GM19023 (cell line): ENCODE measurements around the gene NTHL1.
"Not testable (repeated sequence)": the region's sequence is repeated elsewhere in the genome, so short reads cannot be mapped to it uniquely, and the experiment has no call there.

Experiments used
- ATAC-seq: cut with Tn5 transposase; IDR thresholded peaks from one replicate; pipeline ENCODE4 v1.9.1; 2021; ENCODE audit warnings: mild to moderate bottlenecking, moderate library complexity; ENCODE audit not compliant: unreplicated experiment

NTHL1 gene

DNA sequence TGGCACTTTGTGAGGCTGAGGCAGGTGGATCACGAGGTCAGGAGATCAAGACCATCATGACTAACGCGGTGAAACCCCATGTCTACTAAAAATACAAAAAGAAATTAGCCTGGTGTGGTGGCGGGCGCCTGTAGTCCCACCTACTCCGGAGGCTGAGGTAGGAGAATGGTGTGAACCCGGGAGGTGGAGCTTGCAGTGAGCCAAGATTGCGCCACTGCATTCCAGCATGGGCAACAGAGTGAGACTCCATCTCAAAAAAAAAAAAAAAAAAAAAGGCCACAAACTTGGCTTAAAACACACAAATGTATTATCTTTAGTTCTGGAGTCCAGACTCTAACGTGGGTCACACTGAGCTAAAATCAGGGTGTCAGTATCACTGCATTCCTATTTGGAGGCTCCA is 35.9 kb downstream of the NTHL1 start:
- not testable (repeated sequence) for ATAC-seq

- peak; percentile 91 for ATAC-seq
These were observed 37.7 kb downstream of the NTHL1 start, which contains the start of gene ZNF598 for GRCh38 chr16:2009791-2010510. TSS of gene ZNF598 (minus strand) at chr16:2009821.

DNA sequence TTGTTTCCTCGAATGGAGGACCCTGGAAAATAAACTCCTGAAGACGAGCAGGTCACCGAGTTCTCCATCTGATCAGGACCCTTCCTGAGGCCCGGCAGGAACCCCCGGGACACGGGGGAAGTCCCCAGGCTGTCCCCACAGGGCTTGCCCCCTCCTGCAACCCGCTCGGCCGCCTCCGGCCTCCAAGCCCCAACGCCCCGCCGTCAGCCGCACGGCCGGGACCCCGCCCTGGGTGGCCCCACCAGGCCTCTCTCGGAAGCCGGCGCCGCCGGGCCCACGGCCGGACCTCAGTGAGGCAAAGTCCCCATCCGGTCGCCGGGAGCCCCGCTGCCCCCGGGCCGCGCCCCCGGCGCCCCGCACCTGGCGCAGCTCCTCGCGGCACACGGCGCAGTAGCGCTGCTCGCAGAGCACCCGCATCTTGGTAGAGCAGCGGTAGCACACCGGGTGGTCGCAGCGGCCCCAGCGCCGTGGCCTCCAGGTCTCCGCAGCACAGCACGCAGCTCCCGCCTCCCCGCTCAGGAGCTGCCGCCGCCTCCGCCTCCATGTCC is 38.4 kb downstream of the NTHL1 start:
- peak; percentile 31 for ATAC-seq

- peak; percentile 2 for ATAC-seq
These were observed 38.9 kb downstream of the NTHL1 start for GRCh38 chr16:2008631-2009163.

- no peak for ATAC-seq
These were observed 39.6 kb downstream of the NTHL1 start for GRCh38 chr16:2008009-2008526.

- ATAC-seq = no peak
These were observed 40.4 kb downstream of the NTHL1 start for GRCh38 chr16:2007081-2007836.

- ATAC-seq = no peak
These were observed 41.3 kb downstream of the NTHL1 start for GRCh38 chr16:2006317-2006716.

GRCh38 chr16:2005646-2006045 is 42.0 kb downstream of the NTHL1 start:
- ATAC-seq = no peak

GRCh38 chr16:2004795-2005517 is 42.7 kb downstream of the NTHL1 start:
- ATAC-seq = no peak

DNA sequence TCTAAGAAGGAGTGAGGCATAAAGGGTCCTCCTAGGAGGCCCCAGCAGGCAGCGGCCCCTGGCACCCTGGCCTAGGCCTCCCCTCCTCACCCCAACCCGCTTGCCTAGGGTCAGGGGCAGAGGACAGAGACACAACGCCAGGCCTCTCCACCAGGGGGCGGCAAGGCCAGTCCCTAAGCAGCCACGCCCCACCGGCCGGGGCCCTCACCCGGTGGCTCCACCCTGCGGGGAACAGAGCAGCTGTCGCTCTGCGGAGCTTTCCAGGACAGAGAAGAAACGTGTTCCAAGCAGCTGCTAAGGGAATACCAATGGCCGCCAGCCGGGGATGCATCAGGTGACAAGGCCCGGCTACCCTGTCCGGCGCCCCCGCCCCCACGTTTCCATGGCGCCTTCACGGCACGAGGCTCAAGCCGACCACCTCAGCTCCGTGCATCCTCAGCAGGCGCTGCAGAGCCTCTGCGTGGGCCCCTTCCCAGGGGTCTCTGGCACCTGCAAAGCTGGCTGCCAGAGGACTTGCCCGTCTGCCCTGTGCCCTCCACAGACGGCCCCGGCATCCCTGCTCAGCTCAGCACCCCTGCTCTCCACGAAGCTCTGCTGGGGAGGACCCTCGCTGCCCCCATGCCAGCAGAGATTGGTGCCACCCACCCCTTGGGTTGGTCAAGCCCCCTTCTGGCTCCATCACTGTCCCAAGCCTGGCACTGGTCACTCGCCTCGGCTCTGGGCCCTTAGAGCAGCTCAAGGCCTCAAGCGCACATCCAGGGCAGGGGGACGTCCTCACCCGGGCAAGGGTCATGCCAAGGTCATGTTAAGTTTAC is 43.6 kb downstream of the NTHL1 start:
- peak; percentile 60 for ATAC-seq

- no peak for ATAC-seq
These were observed 44.3 kb downstream of the NTHL1 start for GRCh38 chr16:2003231-2003826.

DNA sequence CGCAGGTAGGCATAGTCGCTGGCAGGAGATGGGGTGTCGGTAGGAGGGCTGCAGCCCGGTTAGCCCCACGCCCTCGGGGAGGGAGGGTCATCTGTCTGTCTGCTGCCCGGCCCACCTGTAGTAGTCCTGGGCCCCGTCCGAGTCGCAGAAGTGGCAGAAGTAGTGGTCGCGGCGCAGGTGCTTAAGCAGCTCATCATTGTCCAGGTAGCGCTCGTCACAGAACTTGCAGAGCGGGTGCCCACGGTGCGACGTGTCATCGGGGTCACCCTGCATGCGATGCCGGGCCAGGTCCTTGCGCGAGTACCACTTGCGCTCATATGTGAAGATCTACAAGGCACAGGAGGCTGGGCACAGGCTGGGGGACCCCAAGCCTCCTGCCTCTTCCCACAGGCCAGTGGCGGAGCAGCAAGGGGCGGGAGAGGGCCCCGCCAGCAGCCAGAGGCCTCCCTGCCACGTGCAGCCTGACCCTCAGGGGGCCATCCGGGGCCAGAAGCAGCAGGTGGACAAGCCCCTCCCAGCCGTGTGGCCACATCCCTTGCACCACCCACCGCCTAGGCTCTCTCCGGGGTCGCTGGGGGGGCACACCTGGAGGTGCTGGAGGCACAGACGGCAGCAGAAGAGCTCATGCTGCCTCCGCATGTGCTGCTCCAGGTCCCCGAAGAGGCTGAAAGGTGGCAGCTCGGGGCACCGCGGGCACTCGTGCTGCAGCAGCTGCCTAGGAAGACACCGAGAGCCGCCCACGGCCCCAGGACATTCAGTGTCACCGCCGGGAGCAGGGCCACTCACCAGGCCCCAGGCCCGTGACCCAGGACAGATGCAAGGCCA is 45.0 kb downstream of the NTHL1 start:
- no peak for ATAC-seq

DNA sequence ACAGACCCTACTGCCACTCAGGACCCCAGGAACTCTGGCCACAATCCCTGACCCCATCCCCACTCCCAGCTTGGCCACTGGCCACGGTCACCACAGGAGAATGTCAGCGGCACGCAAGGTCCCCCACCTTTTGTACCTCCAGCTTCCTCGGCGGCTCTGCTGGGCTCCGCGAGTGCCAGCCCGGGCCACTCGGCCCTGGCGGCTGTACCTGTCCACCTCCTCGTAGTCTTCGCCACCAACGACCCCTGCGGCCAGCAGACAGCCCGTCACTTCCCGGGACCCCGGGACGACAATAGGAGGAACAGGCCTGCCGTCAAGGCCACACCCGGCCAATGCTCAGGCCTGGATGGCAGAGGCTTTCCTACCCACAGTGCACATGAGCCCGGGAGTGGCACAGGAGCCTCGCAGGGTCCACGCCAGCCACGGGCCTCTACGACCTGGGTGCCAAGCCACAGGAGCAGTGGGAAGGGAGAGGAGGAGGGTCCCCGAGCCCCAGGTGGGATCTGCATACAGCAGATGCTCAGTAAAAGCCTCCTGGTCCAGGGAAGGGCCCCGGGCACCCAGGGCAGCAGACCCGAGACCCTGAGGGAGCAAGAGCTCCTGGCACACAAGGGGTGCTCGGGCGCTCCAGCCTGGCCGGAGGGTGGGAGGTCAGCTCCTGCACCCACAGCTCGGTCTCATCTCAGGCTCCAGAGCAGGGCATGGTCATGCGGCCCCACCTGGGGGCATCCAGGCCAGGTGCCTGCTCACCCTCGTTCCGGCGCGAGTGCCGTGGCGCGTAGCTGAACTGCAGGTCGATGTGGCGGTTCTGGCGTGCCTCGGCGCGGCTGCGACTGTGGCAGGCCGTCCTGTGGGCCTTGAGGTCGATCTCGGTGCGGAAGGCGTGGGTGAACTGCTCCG is 45.9 kb downstream of the NTHL1 start:
- no peak for ATAC-seq

- no peak for ATAC-seq
These were observed 46.6 kb downstream of the NTHL1 start for GRCh38 chr16:2001035-2001434.

DNA sequence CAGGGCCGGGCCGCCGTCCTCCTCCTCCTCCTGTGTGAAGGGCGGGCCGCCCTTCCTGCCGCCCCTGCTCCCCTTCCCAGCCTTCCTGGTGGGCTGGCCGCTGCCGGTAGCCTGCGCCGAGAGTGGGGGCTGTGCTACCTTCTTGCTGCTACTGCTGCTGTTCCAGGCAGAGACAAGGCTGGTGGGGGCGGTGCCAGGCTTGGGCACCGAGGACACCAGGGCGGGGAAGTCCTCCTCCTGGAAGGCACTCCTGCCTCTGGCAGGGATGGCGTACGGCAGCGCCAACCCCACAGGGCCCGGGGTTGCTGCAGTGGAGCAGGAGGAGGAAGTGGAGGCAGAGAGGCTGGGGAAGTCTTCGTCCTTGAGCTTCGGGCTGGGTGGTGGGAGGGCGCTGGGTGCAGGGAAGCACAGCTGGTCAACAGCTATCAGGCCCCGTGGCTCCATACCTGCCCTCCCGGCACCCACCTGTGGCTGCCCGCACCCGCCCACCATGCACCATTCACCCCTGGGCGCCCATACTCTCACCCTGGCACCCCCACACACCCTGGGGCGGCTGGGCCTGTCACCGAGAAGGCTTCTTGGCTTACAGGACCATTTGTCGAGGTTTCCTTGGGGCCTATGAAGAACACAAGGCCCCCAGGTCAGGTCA is 47.6 kb downstream of the NTHL1 start:
- ATAC-seq = no peak

GRCh38 chr16:1998852-1999801 is 48.5 kb downstream of the NTHL1 start:
- ATAC-seq = no peak
